GM20000 (cell line): Measurements from ENCODE around the gene FAM169A.
"Not testable (repeated sequence)": the region's sequence is repeated elsewhere in the genome, so short reads cannot be mapped to it uniquely, and the experiment has no call there.

Experiments used
- DNase-seq: peaks from one replicate; pipeline ENCODE4 v3.0.0; 2012; ENCODE audit warnings: low spot score
- CTCF ChIP-seq: IDR thresholded peaks from 2 replicates; pipeline ENCODE4 v1.5.1; 2012; ENCODE audit warnings: mild to moderate bottlenecking, control low read depth; ENCODE audit errors: extremely low read depth, missing control alignments

The FAM169A gene

DNA sequence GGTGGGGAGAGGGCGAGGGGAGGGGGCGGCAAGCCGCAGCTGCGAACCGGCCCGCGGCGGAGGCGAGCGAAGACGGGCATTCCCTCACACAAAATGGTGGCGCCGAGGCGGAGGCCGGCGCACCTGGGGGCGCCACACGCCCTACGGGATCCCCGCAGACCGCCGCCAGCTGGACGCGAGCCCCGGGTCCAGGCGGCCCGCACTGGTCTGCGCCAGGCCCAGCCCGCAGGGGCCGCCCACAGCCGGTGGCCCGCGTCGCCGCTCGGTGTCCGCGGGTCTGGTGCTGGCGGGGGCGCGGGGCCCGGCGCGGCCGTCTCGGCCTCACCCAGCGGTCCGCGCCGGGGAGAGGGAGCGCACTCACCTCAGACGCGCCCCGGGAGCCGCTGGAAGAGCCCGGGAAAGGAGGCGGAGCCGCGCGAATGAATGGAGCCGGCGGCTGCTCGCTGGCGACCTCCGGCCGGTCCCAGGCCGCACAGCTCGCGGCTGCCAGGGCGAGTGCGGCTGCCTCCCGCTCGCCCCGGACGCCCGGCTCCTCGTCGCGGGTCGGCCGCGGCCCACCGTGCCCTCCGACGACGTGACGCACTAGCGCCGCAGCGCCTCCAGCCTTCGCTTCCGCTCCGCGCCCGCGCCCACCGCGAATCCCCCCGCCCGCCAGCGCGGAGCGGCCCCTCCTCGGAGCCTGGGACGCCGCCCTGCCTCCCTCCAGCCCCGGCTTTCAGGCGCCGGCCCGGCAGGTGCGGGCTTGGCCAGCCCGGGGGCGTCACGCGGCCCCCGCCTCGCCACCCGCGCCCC is at the start of gene FAM169A:
FAM169A (minus strand) TSS at position 584 of the 792 bp plus-strand sequence. CDS start 24,711 bp downstream, outside the sequence.
- TF ChIP-seq CTCF = no peak
- peak; percentile 61 for DNase-seq

- no peak for TF ChIP-seq CTCF
- no peak for DNase-seq
These were observed 49.3 kb upstream of the FAM169A start for GRCh38 chr5:74915488-74915887.

- DNase-seq = not testable (repeated sequence)
These were observed 45.2 kb upstream of the FAM169A start for GRCh38 chr5:74911421-74911820.

- DNase-seq = not testable (repeated sequence)
These were observed 43.7 kb upstream of the FAM169A start for GRCh38 chr5:74909888-74910287.

DNA sequence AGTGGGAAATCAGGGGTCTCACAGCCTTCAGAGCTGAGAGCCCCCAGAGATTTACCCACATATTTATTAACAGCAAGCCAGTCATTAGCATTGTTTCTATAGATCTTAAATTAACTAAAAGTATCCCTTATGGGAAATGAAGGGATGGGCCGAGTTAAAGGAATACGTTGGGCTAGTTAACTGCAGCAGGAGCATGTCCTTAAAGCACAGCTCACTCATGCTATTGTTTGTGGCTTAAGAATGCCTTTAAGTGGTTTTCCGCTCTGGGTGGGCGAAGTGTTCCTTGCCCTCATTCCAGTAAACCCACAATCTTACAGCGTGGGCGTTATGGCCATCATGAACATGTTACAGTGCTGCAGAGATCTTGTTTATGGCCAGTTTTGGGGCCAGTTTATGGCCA is 42.0 kb upstream of the FAM169A start:
- DNase-seq = not testable (repeated sequence)

DNA sequence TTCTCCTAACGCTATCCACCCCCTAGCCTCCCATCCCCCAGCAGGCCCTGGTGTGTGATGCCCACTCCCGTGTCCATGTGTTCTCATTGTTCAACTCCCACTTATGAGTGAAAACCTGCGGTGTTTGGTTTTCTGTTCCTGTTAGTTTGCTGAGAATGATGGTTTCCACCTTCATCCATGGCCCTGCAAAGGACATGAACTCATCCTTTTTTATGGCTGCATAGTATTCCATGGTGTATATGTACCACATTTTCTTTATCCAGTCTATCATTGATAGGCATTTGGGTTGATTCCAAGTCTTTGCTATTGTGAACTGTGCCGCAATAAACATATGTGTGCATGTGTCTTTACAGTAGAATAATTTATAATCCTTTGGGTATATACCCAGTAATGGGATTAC is 38.5 kb upstream of the FAM169A start:
- DNase-seq = not testable (repeated sequence)

DNA sequence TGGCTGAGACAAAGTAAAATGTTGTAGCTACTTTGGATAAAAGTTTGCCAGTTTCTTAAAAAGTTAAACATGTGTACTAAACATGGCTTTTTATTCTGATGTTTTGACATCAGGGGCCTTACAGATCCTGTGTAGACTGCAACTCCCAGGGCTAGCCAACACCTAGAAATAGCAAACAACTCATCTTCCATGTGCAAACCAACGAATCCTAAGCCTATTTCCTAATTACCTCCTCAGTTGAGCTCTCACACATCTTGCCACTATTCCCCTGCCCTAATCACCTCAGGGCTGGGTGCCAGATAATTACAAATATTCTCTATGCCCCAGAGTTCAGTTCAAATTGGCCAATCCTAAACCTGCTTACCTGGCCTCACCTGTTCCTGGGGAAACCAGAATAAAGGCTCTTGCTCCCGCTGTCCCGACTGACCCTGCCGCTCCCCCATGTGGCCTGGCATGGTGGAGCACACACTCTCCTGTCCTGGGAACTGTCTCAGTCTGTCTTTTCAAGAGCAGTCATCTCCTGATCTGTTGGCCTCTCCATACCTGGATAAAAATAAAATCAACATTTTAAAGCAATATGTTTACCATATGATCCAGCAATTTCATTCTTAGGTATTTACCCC is 37.1 kb upstream of the FAM169A start:
- peak; percentile 42 for TF ChIP-seq CTCF
- no peak for DNase-seq

DNA sequence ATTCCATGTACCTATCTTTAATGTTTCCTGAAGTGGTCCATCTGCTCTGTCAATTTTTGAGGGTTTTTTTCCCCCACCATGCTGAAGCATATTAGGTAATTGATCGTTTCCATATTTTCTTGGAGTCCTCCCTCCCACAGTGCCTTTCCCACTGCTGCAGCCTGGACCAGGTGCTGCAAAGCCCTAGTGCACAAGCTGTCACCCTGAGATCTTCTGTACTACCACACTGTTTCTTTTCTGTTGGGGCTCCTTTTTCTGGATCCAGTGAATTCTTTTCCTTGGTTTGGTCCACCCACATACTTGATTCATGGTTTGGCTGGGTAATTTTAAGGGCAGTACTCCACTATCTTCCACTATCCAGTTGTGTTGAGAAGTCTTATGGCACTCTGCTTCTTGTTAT is 30.9 kb upstream of the FAM169A start:
- DNase-seq = no peak
- no peak for TF ChIP-seq CTCF

DNA sequence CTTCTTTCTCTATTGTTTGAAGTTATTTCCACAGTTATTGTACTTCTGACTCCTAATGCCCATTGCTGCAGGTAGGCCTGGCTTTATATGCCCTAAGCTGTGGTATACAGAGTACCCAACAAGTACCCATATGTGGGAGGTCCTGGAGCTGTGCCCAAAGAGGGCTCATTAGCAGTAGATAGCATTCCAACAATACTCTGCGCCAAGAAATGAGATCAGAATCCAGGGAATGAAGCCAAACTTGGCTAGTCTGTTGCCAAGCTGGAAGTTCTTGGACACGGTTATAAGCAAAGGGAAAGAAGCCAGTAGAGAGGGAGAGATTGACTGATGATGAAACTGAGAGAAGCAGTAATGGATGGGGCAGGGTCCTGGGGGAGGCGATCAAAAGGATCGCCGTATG is 29.7 kb upstream of the FAM169A start:
- DNase-seq = no peak

More for the DNA sequence above, 29.7 kb upstream of the FAM169A start:
- no peak for TF ChIP-seq CTCF
